CD4-positive, alpha-beta T cell (primary cell): ENCODE data around the gene GZF1. TPM values are rescaled to one million over a fixed set of nuclear protein-coding genes. Genes with fewer than 3 reads are reported as not detected.

Experiments used
- ATAC-seq: fragments of 200-7000 bp; cut with Tn5 transposase; one replicate; pipeline ENCODE4 v1.10.0; 2022; ENCODE audit warnings: mild to moderate bottlenecking; ENCODE audit not compliant: poor library complexity
- CTCF ChIA-PET: fragments of 350-600 bp; sonication (Branson Sonifier 250); formaldehyde crosslinking; loops from one replicate; lab custom pipeline; 2021; ENCODE audit warnings: antibody characterized with exemption, inconsistent platforms; lab: Charles Lee
- POLR2A ChIA-PET: fragments of 350-600 bp; sonication (Branson Sonifier 250); formaldehyde crosslinking; loops from one replicate; lab custom pipeline; 2021; ENCODE audit warnings: antibody characterized with exemption, inconsistent platforms; lab: Charles Lee
- DNase-seq, 14 experiments: peaks; one replicate each; pipeline ENCODE4 v3.0.0-alpha.2; 2013 to 2020; ENCODE audit warnings: mixed read lengths in 2 of 14
- H3K27ac ChIP-seq, 2 donors: one replicate each; pipeline versions ENCODE4 v1.5.1 to v1.7.0; 2013; ENCODE audit warnings: low read length in 2 of 2, low read depth in 1 of 2, mild to moderate bottlenecking in 1 of 2
- H3K27me3 ChIP-seq, 2 experiments: 1 replicate in 1 of 2; 2 replicates in 1 of 2; pipeline versions ENCODE4 v1.6.1 to v1.7.0; 2013; ENCODE audit warnings: low read length in 2 of 2, control low read depth in 1 of 2, mild to moderate bottlenecking in 1 of 2, moderate library complexity in 1 of 2; ENCODE audit not compliant: insufficient read depth in 2 of 2, control insufficient read depth in 1 of 2
- H3K36me3 ChIP-seq: one replicate; pipeline ENCODE4 v1.6.1; 2013; ENCODE audit warnings: low read length, control low read depth; ENCODE audit not compliant: insufficient read depth
- H3K4me1 ChIP-seq: one replicate; pipeline ENCODE4 v1.6.1; 2013; ENCODE audit warnings: low read length, control low read depth; ENCODE audit not compliant: insufficient read depth
- H3K4me3 ChIP-seq: one replicate; pipeline ENCODE4 v1.5.1; 2013; ENCODE audit warnings: mild to moderate bottlenecking, low read length, moderate library complexity
- H3K9me3 ChIP-seq, 2 experiments: 1 replicate in 1 of 2; 2 replicates in 1 of 2; pipeline versions ENCODE4 v1.6.1 to v1.7.0; 2013; ENCODE audit warnings: low read length in 2 of 2, mild to moderate bottlenecking in 2 of 2, control low read depth in 1 of 2, moderate library complexity in 1 of 2; ENCODE audit not compliant: control insufficient read depth in 1 of 2, insufficient read depth in 1 of 2
- H3K27ac Mint-ChIP-seq: one replicate; pipeline ENCODE4 v1.8.0; 2020; ENCODE audit warnings: mixed read lengths
- H3K27me3 Mint-ChIP-seq: one replicate; pipeline ENCODE4 v1.8.0; 2021; ENCODE audit warnings: mixed read lengths
- H3K36me3 Mint-ChIP-seq: one replicate; pipeline ENCODE4 v1.8.0; 2021; ENCODE audit warnings: low read depth, mixed read lengths
- H3K4me1 Mint-ChIP-seq: one replicate; pipeline ENCODE4 v1.8.0; 2021; ENCODE audit warnings: low read depth, mixed read lengths
- H3K4me3 Mint-ChIP-seq: one replicate; pipeline ENCODE4 v1.8.0; 2020; ENCODE audit warnings: mild to moderate bottlenecking, mixed read lengths
- H3K9me3 Mint-ChIP-seq: one replicate; pipeline ENCODE4 v1.8.0; 2020; ENCODE audit warnings: mixed read lengths
- CTCF ChIP-seq: fragments of 200-600 bp; IDR thresholded peaks from one replicate; pipeline ENCODE4 v1.8.0; 2022; ENCODE audit warnings: antibody characterized with exemption, mild to moderate bottlenecking
- intact Hi-C, 2 experiments: fragments of 100-400 bp; cut with DNase I in 1 of 2; cut with micrococcal nuclease in 1 of 2; formaldehyde crosslinking; loops; one replicate each; pipeline versions ENCODE4 v1.15.1 to v1.9.0; 2023 to 2025; cut with DNase I, micrococcal nuclease
- total RNA-seq, 174 experiments: library from RNA in 2 of 174; stranded (reverse) in 2 of 174; gene quantifications; one replicate each; pipeline ENCODE4 v1.2.3 and lab custom pipeline; 2021 to 2026

Gene GZF1
- total RNA-seq, 2 experiments from 2014 or later: 38.1 to 43.6 TPM

- Histone ChIP-seq H3K9me3 (no peaks in the 10 kb centered on the region), H3K36me3 (no peaks in the 10 kb centered on the region), H3K4me3 (no peak overlapping the region), H3K4me1 (no peaks in the 10 kb centered on the region), H3K27me3 (no peaks in the 10 kb centered on the region), H3K27ac (no peak overlapping the region)
- H3K27ac Mint-ChIP-seq: no peak overlapping the region
- ChIA-PET CTCF (interaction anchor here (0.8 kb wide), 1 partner anchor 76 kb away, joined by 3 read pairs; no protein-coding TSS in a partner anchor), POLR2A (no interaction called here)
- H3K36me3 Mint-ChIP-seq: no peaks in the 10 kb centered on the region
- no peak overlapping the region for H3K4me3 Mint-ChIP-seq
- H3K9me3 Mint-ChIP-seq: no peaks in the 10 kb centered on the region
- intact Hi-C loops: no loop called here
- DNase-seq (peak in 6 of 14 experiments; percentile 8 to 57 (median 22)), ATAC-seq (no peak)
- no peaks in the 10 kb centered on the region for H3K4me1 Mint-ChIP-seq
- H3K27me3 Mint-ChIP-seq: no peaks in the 10 kb centered on the region
- TF ChIP-seq CTCF: no peak
Measured at GRCh38 chr20:23340524-23340923, 21.5 kb upstream of the GZF1 start.

GRCh38 chr20:23341073-23341472 is 20.9 kb upstream of the GZF1 start:
- no peak for DNase-seq
- no peak for TF ChIP-seq CTCF
- no peak for ATAC-seq
- POLR2A ChIA-PET: no interaction called here
- Mint-ChIP-seq H3K27ac (no peak overlapping the region), H3K36me3 (no peaks in the 10 kb centered on the region), H3K9me3 (no peaks in the 10 kb centered on the region), H3K4me3 (no peak overlapping the region), H3K4me1 (no peaks in the 10 kb centered on the region), H3K27me3 (no peaks in the 10 kb centered on the region)
- Histone ChIP-seq H3K27me3 (no peaks in the 10 kb centered on the region), H3K4me3 (no peak overlapping the region), H3K36me3 (no peaks in the 10 kb centered on the region), H3K4me1 (no peaks in the 10 kb centered on the region), H3K9me3 (no peaks in the 10 kb centered on the region), H3K27ac (no peak overlapping the region)
- intact Hi-C loops: no loop called here
- CTCF ChIA-PET: interaction anchor here (0.8 kb wide), 1 partner anchor 76 kb away, joined by 3 read pairs; no protein-coding TSS in a partner anchor

- H3K4me3 ChIP-seq: no peak overlapping the region
- TF ChIP-seq CTCF: no peak
- no peak overlapping the region for H3K27ac ChIP-seq
- POLR2A ChIA-PET: no interaction called here
- Mint-ChIP-seq H3K27ac (no peak overlapping the region), H3K36me3 (no peaks in the 10 kb centered on the region), H3K27me3 (no peaks in the 10 kb centered on the region), H3K4me3 (no peak overlapping the region), H3K9me3 (no peaks in the 10 kb centered on the region), H3K4me1 (no peaks in the 10 kb centered on the region)
- CTCF ChIA-PET: no interaction called here
- intact Hi-C loops: no loop called here
- no peaks in the 10 kb centered on the region for H3K4me1 ChIP-seq
- DNase-seq (no peak), ATAC-seq (no peak)
- no peaks in the 10 kb centered on the region for H3K9me3 ChIP-seq
- H3K27me3 ChIP-seq: no peaks in the 10 kb centered on the region
- no peaks in the 10 kb centered on the region for H3K36me3 ChIP-seq
Measured at GRCh38 chr20:23343590-23343989, 18.4 kb upstream of the GZF1 start.
